HAP-1 (cell line): Measurements from ENCODE around the gene BBS1.
A peak's percentile ranks its signal among the peaks of the same experiment; 100 is the strongest.
"Not testable (repeated sequence)": the region's sequence is repeated elsewhere in the genome, so short reads cannot be mapped to it uniquely, and the experiment has no call there.

Experiments used
- DNase-seq, 2 experiments: peaks; one replicate each; pipeline ENCODE4 v3.0.0-alpha.2; 2016 to 2020; ENCODE audit warnings: low spot score in 2 of 2
- H3K27me3 ChIP-seq: fragments of 250-450 bp; sonication (Bioruptor Pico); 2 replicates; pipeline ENCODE4 v1.5.1; 2020; ENCODE audit warnings: low read depth, mild to moderate bottlenecking, moderate library complexity
- H3K36me3 ChIP-seq: fragments of 250-450 bp; sonication (Bioruptor Pico); replicated peaks from 2 replicates; pipeline ENCODE4 v1.5.1; 2020; ENCODE audit warnings: mild to moderate bottlenecking
- H3K4me1 ChIP-seq: fragments of 250-450 bp; sonication (Bioruptor Pico); 2 replicates; pipeline ENCODE4 v1.5.1; 2020; ENCODE audit warnings: mild to moderate bottlenecking
- H3K4me3 ChIP-seq: fragments of 250-450 bp; sonication (Bioruptor Pico); 2 replicates; pipeline ENCODE4 v1.5.1; 2020; ENCODE audit warnings: mild to moderate bottlenecking, moderate library complexity
- H3K9me3 ChIP-seq: fragments of 250-450 bp; sonication (Bioruptor Pico); 2 replicates; pipeline ENCODE4 v1.5.1; 2020; ENCODE audit warnings: mild to moderate bottlenecking, moderate library complexity
- in situ Hi-C: fragments of 300-500 bp; cut with MboI; formaldehyde crosslinking; loops from 3 replicates; pipeline ENCODE4 v1.14.3; 2020; ENCODE audit warnings: low sequenced_read_pairs, inconsistent platforms, mixed read lengths

BBS1 gene

DNA sequence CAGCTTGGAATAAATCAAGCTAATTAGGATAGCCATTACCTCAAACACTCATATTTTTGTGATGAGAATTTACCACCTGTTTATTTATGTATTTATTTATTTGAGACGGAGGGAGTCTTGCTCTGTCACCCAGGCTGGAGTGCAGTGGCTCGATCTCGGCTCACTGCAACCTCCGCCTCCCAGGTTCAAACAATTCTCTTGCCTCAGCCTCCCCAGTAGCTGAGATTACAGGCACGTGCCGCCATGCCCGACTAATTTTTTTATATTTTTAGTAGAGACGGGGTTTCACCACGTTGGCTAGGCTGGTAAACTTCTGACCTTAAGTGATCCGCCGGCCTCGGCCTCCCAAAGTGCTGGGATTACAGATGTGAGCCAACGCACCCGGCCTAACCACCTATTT lies 34.5 kb downstream of the BBS1 start:
- H3K9me3 ChIP-seq, DNase-seq, H3K27me3 ChIP-seq, in situ Hi-C loops: not testable (repeated sequence)
- Histone ChIP-seq H3K4me3 (peak overlapping the region; percentile 63), H3K4me1 (peaks cover 12% of the 10 kb centered on the region), H3K36me3 (peaks cover 12% of the 10 kb centered on the region)

DNA sequence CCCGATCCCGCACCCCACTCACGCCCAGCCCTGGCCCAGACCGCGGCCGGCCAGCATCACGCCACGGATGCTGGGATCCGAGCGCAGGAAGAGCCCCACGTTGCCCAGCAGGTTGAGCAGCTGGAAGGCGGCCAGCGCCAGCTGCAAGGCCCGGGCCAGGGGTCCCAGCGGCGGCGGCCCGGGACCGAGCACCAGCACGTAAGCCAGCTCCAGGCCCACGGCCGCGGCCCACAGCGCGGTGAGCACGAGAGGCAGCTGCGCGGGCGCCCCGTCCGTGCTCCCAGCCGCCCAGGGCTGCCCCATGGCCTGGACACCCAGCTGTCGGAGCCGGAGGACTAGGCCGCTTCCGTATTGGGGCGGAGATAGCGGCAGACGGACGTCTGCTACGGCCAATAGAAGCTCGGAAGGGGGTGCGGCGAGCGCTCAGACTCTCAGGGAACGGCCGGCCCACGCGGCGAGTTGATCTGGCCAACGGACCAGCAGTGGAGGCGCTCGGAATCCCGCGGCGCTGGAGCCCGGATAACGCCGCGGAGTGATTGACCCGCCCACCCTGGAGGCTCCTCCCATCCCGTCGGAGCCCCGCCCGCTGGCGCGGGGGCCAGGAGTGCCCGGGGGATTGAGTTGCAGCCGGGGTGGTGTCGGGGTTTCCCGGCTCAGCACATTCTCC lies 35.4 kb downstream of the BBS1 start, which contains the start of gene ZDHHC24:
Gene ZDHHC24 (minus strand): TSS at position 348 of the 667 bp plus-strand sequence. CDS start 45 bp downstream, at position 303.
- no peaks in the 10 kb centered on the region for H3K27me3 ChIP-seq
- H3K4me1 ChIP-seq, result peaks cover 12% of the 10 kb centered on the region
- in situ Hi-C loops, result no loop called here
- H3K9me3 ChIP-seq, result no peaks in the 10 kb centered on the region
- DNase-seq, result peak; percentile 87 to 97
- H3K4me3 ChIP-seq, result peak within 1 kb of the TSS; percentile 63
- peaks cover 12% of the 10 kb centered on the region for H3K36me3 ChIP-seq

DNA sequence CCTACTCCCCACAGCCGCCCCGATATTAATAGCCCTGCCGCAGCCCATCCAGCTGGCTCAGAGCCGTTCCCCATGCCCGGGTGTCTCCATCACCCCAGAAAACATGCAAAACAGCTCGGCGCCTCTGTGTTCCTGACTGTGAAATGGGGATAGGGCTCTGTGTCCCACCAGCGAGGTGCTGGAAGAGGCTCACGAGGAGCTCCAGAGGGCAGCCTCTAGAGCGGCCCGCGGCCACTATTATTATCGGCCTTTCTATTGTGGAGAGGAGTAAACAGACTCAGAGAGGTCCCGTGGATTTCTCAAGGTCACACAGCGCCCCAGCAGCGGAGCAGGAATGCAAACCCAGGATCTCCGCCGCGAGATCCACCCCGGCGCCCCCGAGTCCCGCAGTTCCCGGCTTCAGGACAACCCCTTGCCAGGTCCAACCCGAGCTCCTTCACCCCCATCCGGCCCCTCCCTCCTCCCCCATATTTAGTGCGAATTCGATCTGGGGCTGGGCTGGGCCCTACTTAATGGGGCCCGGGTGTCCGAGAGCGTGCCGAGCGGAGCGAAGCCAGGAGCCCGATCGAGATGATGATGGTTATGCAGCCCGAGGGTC lies 36.0 kb downstream of the BBS1 start, which contains the start of gene ACTN3:
Gene ACTN3 (plus strand): TSS at position 536 of the 598 bp plus-strand sequence. CDS start 35 bp downstream, at position 571.
- Histone ChIP-seq H3K36me3 (peaks cover 12% of the 10 kb centered on the region), H3K9me3 (no peaks in the 10 kb centered on the region), H3K27me3 (no peaks in the 10 kb centered on the region), H3K4me1 (peaks cover 12% of the 10 kb centered on the region), H3K4me3 (peak within 1 kb of the TSS; percentile 63)
- in situ Hi-C loops, result no loop called here
- no peak for DNase-seq

DNA sequence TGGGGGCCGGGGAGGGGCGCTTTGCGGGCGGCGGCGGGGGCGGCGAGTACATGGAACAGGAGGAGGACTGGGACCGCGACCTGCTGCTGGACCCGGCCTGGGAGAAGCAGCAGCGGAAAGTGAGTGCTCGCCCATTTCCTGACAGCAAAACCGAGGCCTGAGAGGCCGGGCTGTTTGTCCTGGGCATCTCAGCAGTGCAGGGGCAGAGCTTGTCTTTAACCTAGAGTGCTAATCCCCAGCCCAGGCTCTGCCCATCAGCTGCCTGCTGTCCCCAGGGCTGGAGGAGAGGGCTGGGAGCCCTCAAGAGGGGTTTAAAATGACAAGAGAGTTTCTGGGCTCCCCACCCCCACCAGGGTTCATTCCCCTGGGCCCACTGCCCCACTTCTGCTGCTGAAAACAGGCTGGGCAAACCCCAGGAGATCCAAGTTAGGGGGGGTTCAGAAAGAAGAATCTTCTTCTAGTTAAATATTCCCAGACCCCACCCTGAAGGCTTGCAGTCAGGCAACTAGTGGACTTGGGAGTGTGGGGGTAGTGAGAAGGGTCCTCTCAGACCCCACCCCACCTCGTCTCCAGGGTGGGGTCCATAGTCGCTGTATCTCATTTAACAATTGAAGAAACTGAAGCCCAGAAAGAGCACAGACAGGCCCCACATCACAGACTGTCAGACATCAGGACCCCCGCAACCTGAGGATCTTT lies 36.7 kb downstream of the BBS1 start:
- Histone ChIP-seq H3K4me3 (no peak overlapping the region), H3K9me3 (no peaks in the 10 kb centered on the region), H3K4me1 (peaks cover 12% of the 10 kb centered on the region), H3K36me3 (peaks cover 12% of the 10 kb centered on the region), H3K27me3 (no peaks in the 10 kb centered on the region)
- in situ Hi-C loops, result no loop called here
- DNase-seq, result no peak

DNA sequence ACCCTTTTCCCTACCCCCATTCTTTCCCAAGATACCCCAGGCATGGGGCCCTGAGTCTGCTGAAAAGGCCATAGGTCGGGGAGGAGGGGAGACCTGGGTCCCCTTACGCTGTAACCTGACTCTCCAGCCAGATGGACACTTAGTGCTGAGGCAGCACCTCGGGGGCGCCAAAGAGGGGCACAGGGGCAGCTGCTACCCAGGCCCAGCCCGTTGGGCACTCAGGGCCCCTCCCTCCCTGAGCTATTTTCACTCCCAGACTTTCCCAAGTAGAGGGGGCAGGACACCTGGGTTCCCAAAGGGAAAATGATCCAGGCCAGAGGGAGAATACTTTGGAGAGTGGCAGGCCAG lies 37.2 kb downstream of the BBS1 start:
- no peak overlapping the region for H3K4me3 ChIP-seq

DNA sequence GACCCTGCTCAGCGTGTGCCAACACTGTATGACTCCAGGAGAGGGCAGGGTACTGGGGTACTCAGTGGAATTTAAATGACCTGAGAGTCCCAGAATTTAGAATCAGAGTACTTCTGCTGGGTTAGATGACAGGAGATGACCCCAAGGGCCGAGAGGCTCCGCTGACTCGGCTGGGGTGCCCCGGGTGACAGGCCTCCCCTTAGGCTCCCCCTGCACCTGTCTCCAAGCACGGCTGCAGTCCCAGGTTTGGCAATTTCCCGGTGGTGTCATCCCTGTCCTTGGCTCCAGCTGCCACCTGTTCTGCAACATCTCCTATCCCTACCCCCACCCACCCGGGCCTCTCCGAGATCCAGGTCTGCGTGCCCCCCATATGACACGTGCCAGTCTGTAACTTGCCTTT lies 37.6 kb downstream of the BBS1 start:
- H3K36me3 ChIP-seq, result peaks cover 7% of the 10 kb centered on the region
- peaks cover 12% of the 10 kb centered on the region for H3K4me1 ChIP-seq
- in situ Hi-C loops, result no loop called here
- no peak for DNase-seq
- H3K27me3 ChIP-seq, result no peaks in the 10 kb centered on the region
- H3K4me3 ChIP-seq, result no peak overlapping the region
- H3K9me3 ChIP-seq, result no peaks in the 10 kb centered on the region

More for the DNA sequence above, 37.2 kb downstream of the BBS1 start:
- no peak for DNase-seq
- H3K9me3 ChIP-seq, result no peaks in the 10 kb centered on the region
- peaks cover 7% of the 10 kb centered on the region for H3K36me3 ChIP-seq
- in situ Hi-C loops, result no loop called here
- H3K27me3 ChIP-seq, result no peaks in the 10 kb centered on the region
- H3K4me1 ChIP-seq, result peaks cover 12% of the 10 kb centered on the region

DNA sequence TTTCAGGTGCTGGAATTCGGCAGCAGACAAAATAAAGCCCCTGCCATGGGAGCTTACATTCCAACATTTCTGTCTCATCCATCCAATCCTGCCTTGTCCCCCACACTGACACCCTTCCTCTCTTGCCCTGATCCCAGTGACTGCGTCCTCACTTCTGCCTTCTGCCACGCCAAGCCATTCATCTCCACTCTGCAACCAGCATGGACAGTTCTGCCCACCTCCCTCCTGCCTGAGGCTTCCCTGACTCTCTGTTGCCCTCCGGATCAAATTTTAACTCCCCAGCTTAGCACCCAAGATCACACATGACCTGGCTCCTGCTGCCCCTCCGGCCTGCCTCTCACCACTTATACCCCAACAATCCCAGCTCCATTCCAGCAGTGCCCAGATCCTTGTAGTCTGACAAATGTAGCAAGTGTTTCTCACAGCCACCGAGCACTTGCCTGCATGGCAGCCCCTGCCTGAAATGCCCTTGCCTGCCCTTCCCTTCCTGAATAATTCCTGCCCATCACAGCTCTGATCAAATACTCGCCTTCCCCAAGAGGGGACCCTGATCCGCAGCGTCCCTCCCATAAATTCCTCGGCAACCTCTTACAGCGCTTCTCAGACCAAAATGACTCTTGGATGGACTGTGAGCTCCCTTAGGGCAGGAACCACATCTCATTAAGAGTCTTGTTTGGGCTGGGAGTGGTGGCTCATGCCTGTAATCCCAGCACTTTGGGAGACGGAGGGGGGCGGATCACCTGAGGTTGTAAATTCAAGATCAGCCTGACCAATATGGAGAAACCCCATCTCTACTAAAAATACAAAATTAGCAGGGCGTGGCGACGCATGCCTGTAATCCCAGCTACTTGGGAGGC lies 38.6 kb downstream of the BBS1 start:
- H3K4me3 ChIP-seq, result no peak overlapping the region
- no peaks in the 10 kb centered on the region for H3K36me3 ChIP-seq
- no peak for DNase-seq
- in situ Hi-C loops, result no loop called here
- peaks cover 8% of the 10 kb centered on the region for H3K4me1 ChIP-seq
- H3K27me3 ChIP-seq, result no peaks in the 10 kb centered on the region
- H3K9me3 ChIP-seq, result no peaks in the 10 kb centered on the region

DNA sequence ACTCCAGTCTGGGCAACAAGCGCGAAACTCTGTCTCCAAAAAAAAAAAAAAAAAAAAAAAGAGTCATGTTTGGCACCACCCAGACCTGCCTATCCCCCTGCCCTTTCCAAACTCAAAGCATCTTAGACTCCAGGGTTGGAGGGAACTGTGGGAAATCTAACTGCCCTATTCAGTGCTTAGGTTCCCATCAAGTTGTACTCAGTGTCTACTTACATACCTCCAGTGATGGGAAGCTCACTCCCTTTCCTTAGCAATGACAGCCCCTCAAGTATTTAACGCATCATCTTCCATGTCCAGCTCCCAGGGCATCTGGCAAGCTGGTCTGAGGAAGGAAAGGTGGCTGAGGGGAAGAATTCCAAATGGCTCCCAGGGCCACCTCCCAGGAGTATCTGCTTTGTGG lies 39.3 kb downstream of the BBS1 start:
- no peak for DNase-seq
- in situ Hi-C loops, result no loop called here
- Histone ChIP-seq H3K27me3 (no peaks in the 10 kb centered on the region), H3K36me3 (no peaks in the 10 kb centered on the region), H3K4me1 (peaks cover 2% of the 10 kb centered on the region), H3K4me3 (no peak overlapping the region), H3K9me3 (no peaks in the 10 kb centered on the region)

DNA sequence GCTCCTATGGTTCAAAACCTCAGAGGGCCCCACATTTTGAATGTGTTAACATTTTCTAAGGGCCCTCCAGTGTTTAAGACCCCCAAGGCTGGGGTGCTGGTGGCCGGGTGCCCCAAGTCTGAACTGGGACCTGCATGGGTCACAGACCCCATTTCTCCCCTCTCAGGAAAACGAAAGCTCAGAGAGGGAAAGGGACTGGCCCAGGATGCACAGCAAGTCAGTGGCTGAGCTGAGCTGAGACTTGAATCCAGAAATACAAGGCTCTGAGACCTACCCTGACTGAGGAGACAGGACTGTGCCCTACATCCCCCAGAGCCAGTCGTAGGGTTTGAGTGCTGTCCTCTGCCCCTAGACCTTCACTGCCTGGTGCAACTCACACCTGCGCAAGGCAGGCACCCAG lies 40.5 kb downstream of the BBS1 start:
- in situ Hi-C loops, result no loop called here
- Histone ChIP-seq H3K4me1 (no peaks in the 10 kb centered on the region; the same call in 1 of the 2 replicates), H3K4me3 (no peak overlapping the region), H3K9me3 (no peaks in the 10 kb centered on the region), H3K27me3 (no peaks in the 10 kb centered on the region), H3K36me3 (no peaks in the 10 kb centered on the region)
- no peak for DNase-seq

DNA sequence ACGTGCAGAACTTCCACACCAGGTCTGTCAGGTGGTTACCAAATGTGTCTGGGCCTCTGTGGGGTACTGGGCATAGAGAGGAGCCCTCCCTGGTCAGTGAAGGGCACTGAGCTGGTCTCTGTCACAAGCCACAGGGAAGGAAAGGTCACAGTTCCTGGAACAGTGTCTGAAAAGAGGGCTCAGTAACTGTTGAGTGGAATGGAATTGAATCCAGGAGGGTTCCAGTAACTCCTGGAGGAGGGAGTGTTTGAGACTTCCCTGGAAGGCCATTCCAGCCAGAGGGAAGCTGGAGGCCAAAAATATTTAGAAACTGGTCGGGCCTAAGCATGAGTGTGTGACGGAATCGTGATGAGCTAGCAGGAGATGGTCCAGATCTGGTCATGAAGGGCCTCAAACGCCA lies 44.2 kb downstream of the BBS1 start:
- Histone ChIP-seq H3K27me3 (no peaks in the 10 kb centered on the region), H3K4me3 (no peak overlapping the region), H3K9me3 (no peaks in the 10 kb centered on the region), H3K36me3 (no peaks in the 10 kb centered on the region), H3K4me1 (no peaks in the 10 kb centered on the region)
- no peak for DNase-seq
- in situ Hi-C loops, result no loop called here

DNA sequence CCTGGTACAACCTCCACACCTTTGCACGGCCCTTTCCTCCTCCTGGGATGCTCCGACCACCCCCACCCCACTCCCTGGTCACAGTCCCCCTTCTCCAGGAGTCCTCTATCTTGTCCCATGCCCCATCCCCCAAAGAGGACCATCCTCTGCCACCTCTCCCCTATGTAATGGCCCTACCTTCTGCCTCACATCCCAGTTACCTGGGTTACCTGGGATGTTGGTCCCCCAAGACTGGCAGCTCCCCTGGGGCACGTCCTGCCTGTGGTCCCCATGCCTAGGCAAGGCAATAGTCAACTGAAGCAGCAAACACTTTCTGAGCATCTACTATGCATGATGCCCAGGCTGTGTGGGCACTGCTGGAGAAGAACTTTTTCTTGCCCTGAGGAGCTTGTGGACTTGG lies 45.0 kb downstream of the BBS1 start:
- H3K27me3 ChIP-seq, result no peaks in the 10 kb centered on the region
- H3K36me3 ChIP-seq, result no peaks in the 10 kb centered on the region
- in situ Hi-C loops, result no loop called here
- H3K9me3 ChIP-seq, result no peaks in the 10 kb centered on the region
- no peaks in the 10 kb centered on the region for H3K4me1 ChIP-seq
- DNase-seq, result no peak
- no peak overlapping the region for H3K4me3 ChIP-seq

DNA sequence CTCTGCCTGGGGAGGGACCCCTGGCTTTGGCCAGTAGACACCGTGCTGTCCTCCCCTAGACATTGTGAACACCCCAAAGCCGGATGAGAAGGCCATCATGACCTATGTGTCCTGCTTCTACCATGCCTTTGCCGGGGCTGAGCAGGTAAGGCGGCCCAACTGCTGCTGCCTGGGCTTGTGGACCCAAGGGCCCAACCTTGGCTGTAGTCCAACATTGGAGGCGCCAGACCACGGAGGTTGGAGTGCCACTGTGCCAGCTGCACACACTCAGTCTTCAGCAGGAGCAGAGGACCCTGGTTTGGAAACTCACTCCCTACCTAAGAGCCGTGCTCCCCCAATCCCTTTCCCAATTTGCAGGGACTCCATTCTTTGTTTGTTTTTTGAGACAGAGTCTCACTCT lies 45.7 kb downstream of the BBS1 start:
- Histone ChIP-seq H3K4me1 (no peaks in the 10 kb centered on the region), H3K4me3 (no peak overlapping the region), H3K9me3 (no peaks in the 10 kb centered on the region), H3K36me3 (no peaks in the 10 kb centered on the region), H3K27me3 (no peaks in the 10 kb centered on the region)
- DNase-seq, result no peak
- in situ Hi-C loops, result no loop called here

DNA sequence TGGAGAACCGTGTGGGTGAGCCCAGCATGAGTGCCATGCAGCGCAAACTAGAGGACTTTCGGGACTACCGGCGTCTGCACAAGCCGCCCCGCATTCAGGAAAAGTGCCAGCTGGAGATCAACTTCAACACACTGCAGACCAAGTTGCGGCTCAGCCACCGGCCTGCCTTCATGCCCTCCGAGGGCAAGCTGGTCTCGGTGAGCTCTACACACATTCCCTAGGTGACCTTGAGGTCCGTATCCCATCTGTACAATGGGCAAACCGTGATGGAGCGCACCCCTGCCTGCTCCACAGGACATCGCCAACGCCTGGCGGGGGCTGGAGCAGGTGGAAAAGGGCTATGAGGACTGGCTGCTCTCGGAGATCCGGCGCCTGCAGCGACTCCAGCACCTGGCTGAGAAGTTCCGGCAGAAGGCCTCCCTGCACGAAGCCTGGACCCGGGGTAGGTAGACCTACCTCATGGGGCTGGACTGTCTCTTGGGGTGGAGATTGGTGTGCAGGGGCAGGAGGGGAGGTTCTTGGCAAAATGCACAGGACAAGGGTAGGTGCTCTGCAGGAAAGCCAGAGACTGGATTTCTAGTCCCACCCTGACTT lies 47.4 kb downstream of the BBS1 start:
- no peaks in the 10 kb centered on the region for H3K9me3 ChIP-seq
- no peak overlapping the region for H3K4me3 ChIP-seq
- no peak for DNase-seq
- no peaks in the 10 kb centered on the region for H3K4me1 ChIP-seq
- no peaks in the 10 kb centered on the region for H3K27me3 ChIP-seq
- H3K36me3 ChIP-seq, result no peaks in the 10 kb centered on the region; the same call in 1 of the 2 replicates
- in situ Hi-C loops, result no loop called here
